Endothelial cell of umbilical vein (primary cell): ENCODE results near the gene RBKS. TPM values are rescaled to one million over a fixed set of nuclear protein-coding genes. Genes with fewer than 3 reads are reported as not detected.

Experiments used
- BruUV-seq: library from RNA; stranded (reverse); fragments of 400-500 nt; replicated peaks from 2 replicates; lab custom pipeline; 2021; lab: Mats Ljungman, UMichigan
- CTCF ChIA-PET: fragments of 300-600, 350-600 bp; sonication (Branson Sonifier 250); formaldehyde crosslinking; loops from one replicate; lab custom pipeline; 2021; ENCODE audit warnings: antibody characterized with exemption, inconsistent platforms; lab: Charles Lee
- POLR2A ChIA-PET: fragments of 300-600, 350-600 bp; sonication (Branson Sonifier 250); formaldehyde crosslinking; loops from one replicate; lab custom pipeline; 2021; ENCODE audit warnings: antibody characterized with exemption, inconsistent platforms; lab: Charles Lee
- DNase-seq: peaks from one replicate; pipeline ENCODE4 v3.0.0-alpha.2; 2011; ENCODE audit warnings: low read depth, low spot score
- FAIRE-seq: peaks from 2 replicates; lab custom pipeline; 2011; peaks lifted over from hg19 to GRCh38; lab: Jason Lieb, UNC
- H2AFZ ChIP-seq: 2 replicates; pipeline ENCODE4 v1.6.0; 2012; ENCODE audit warnings: low read depth, low read length, control low read depth, inconsistent platforms
- H3K27ac ChIP-seq: 2 replicates; pipeline ENCODE4 v1.5.1; 2011; ENCODE audit warnings: low read depth, mild to moderate bottlenecking, control low read depth, low read length, moderate library complexity; ENCODE audit not compliant: insufficient read depth
- H3K27me3 ChIP-seq, 2 experiments: 2 replicates each; pipeline versions ENCODE4 v1.6.0 to v1.6.1; 2011; ENCODE audit warnings: low read length in 2 of 2, mixed read lengths in 1 of 2; ENCODE audit not compliant: control insufficient read depth in 2 of 2, insufficient read depth in 2 of 2
- H3K36me3 ChIP-seq, 2 experiments: 2 replicates in 1 of 2; 3 replicates in 1 of 2; pipeline ENCODE4 v1.5.1; 2011; ENCODE audit warnings: low read length in 2 of 2, mild to moderate bottlenecking in 1 of 2, moderate library complexity in 1 of 2; ENCODE audit not compliant: control insufficient read depth in 2 of 2, insufficient read depth in 2 of 2; ENCODE audit errors: extremely low read depth in 1 of 2
- H3K4me1 ChIP-seq: 3 replicates; pipeline ENCODE4 v1.5.1; 2011; ENCODE audit warnings: mild to moderate bottlenecking, low read length; ENCODE audit not compliant: control insufficient read depth, insufficient read depth; ENCODE audit errors: extremely low read depth
- H3K4me2 ChIP-seq: 2 replicates; pipeline ENCODE4 v1.6.1; 2011; ENCODE audit warnings: low read length, control low read depth, mixed read lengths; ENCODE audit not compliant: insufficient read depth
- H3K4me3 ChIP-seq, 3 experiments: fragments of 200-600 bp in 1 of 3; sonication (generic), shearing (Covaris generic) in 1 of 3; replicated peaks in 1 of 3; 2 replicates each; pipeline ENCODE4 v1.5.1; 2011 to 2016; ENCODE audit warnings: control low read depth in 3 of 3, low read length in 3 of 3, mild to moderate bottlenecking in 2 of 3, inconsistent platforms in 1 of 3, low read depth in 1 of 3, moderate library complexity in 1 of 3; ENCODE audit not compliant: insufficient read depth in 1 of 3
- H3K79me2 ChIP-seq: 2 replicates; pipeline ENCODE4 v1.6.0; 2012; ENCODE audit warnings: low read length, inconsistent platforms; ENCODE audit not compliant: control insufficient read depth, insufficient read depth
- H3K9ac ChIP-seq: replicated peaks from 2 replicates; pipeline ENCODE3; 2011; ENCODE audit warnings: low read length, control low read depth; ENCODE audit not compliant: insufficient read depth; ENCODE audit errors: extremely low read depth
- H3K9me1 ChIP-seq: replicated peaks from 3 replicates; pipeline ENCODE4 v1.6.0; 2011; ENCODE audit warnings: mild to moderate bottlenecking, low read length; ENCODE audit not compliant: control insufficient read depth, insufficient read depth; ENCODE audit errors: extremely low read depth
- H3K9me3 ChIP-seq: replicated peaks from 2 replicates; pipeline ENCODE4 v1.5.1; 2012; ENCODE audit warnings: low read length, inconsistent platforms; ENCODE audit not compliant: control insufficient read depth, insufficient read depth
- H4K20me1 ChIP-seq: replicated peaks from 2 replicates; pipeline ENCODE3; 2011; ENCODE audit warnings: mild to moderate bottlenecking, low read length; ENCODE audit not compliant: control insufficient read depth, insufficient read depth; ENCODE audit errors: extremely low read depth
- EZH2 ChIP-seq: IDR thresholded peaks from 2 replicates; pipeline ENCODE4 v1.6.1; 2012; ENCODE audit warnings: borderline replicate concordance, low read depth, mild to moderate bottlenecking, moderate library complexity, low read length, inconsistent platforms; ENCODE audit not compliant: severe bottlenecking
- FOS ChIP-seq: IDR thresholded peaks from 2 replicates; pipeline ENCODE4 v1.6.1; 2011; ENCODE audit warnings: mild to moderate bottlenecking, low read length, moderate library complexity, borderline replicate concordance; ENCODE audit not compliant: insufficient read depth
- GATA2 ChIP-seq: IDR thresholded peaks from 2 replicates; pipeline ENCODE4 v1.7.0; 2011; ENCODE audit warnings: low read depth, mild to moderate bottlenecking, moderate library complexity, mixed read lengths, low read length; ENCODE audit not compliant: insufficient read length, insufficient read depth
- JUN ChIP-seq: IDR thresholded peaks from 2 replicates; pipeline ENCODE4 v1.6.1; 2011; ENCODE audit warnings: borderline replicate concordance, low read depth; ENCODE audit not compliant: insufficient read length, insufficient read depth
- MYC ChIP-seq: IDR thresholded peaks from one replicate; pipeline ENCODE4 v1.6.1; 2011; ENCODE audit warnings: mild to moderate bottlenecking, low read depth, low read length
- POLR2A ChIP-seq: IDR thresholded peaks from 2 replicates; pipeline ENCODE4 v1.6.1; 2012; ENCODE audit warnings: low read depth, mild to moderate bottlenecking, control low read depth, low read length
- POLR2AphosphoS5 ChIP-seq: IDR thresholded peaks from 2 replicates; pipeline ENCODE4 v1.6.1; 2012; ENCODE audit warnings: low read depth, mild to moderate bottlenecking, control low read depth, low read length, moderate library complexity; ENCODE audit not compliant: insufficient read depth
- dilution Hi-C: fragments of 300-500 bp; cut with MboI; formaldehyde crosslinking; loops from one replicate; pipeline ENCODE4 v1.15.0; 2019; ENCODE audit warnings: low sequenced_read_pairs; ENCODE audit not compliant: extremely low pct_ligation_motif_present
- intact Hi-C: fragments of 100-400 bp; cut with micrococcal nuclease; formaldehyde crosslinking; loops from one replicate; pipeline ENCODE4 v1.10.0; 2022
- polyA plus RNA-seq, 4 experiments: library from polyadenylated mRNA; depleted of rRNA in 3 of 4; stranded (reverse) in 3 of 4; unstranded in 1 of 4; fragments of >200 nt; gene quantifications; 2 replicates each; pipeline versions ENCODE4 v1.2.1 to v1.2.3, GENCODE V29; 2011 to 2012; ENCODE audit warnings: missing spikeins in 1 of 4
- total RNA-seq: library from RNA; stranded (reverse); gene quantifications from 2 replicates; pipeline ENCODE4 v1.2.3, GENCODE V29; 2021
- TF ChIP-seq, protein P1 (sequence below): IDR thresholded peaks from 2 replicates; pipeline ENCODE4 v1.6.1; 2011; ENCODE audit not compliant: insufficient read depth, insufficient read length
- TF ChIP-seq, protein P2 (sequence below), 2 donors: IDR thresholded peaks; 1 replicate in 1 of 2; 2 replicates in 1 of 2; pipeline ENCODE4 v1.5.1; 2011; ENCODE audit warnings: low read length in 2 of 2, mild to moderate bottlenecking in 2 of 2, moderate library complexity in 2 of 2, control low read depth in 1 of 2, inconsistent platforms in 1 of 2, low read depth in 1 of 2; ENCODE audit not compliant: insufficient read depth in 1 of 2; ENCODE audit errors: extremely low read depth in 1 of 2

The RBKS gene
- total and polyA plus RNA-seq, 2 donors (not counting 3 experiments of a cell fraction or from before 2014, with no cell fraction given), result 0.64 to 1.8 TPM

DNA sequence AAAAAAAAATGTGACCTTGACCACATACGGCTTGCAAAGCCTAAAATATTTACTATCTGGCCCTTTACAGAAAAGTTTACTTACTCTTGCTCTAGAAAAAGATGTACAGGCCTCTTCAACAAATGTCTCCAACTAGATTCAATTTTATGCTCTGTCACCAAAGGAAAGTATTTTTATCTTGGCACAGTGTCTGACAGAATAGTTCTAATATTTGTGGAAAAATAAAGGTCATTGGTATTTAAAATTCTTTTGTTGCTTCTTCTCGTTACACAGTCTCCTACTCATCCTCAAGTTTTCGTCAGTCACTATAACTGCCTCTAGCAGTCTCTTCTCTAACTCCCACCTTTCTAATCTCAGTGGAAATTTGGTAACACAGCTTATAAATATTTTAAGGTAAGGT is 1.4 kb downstream of the RBKS start:
- CTCF ChIA-PET, result no interaction called here
- FAIRE-seq, result no peak
- no peaks in the 10 kb centered on the region for H4K20me1 ChIP-seq
- H3K9ac ChIP-seq, result no peak overlapping the region
- POLR2A ChIA-PET, result no interaction called here
- no peak overlapping the region for H3K27ac ChIP-seq
- intact Hi-C loops, result no loop called here
- H3K9me1 ChIP-seq, result no peaks in the 10 kb centered on the region
- no peak overlapping the region for H3K4me2 ChIP-seq
- TF ChIP-seq JUN, result no peak
- no peak for TF ChIP-seq MYC
- TF ChIP-seq EZH2, result no peak
- TF ChIP-seq, protein P1, sequence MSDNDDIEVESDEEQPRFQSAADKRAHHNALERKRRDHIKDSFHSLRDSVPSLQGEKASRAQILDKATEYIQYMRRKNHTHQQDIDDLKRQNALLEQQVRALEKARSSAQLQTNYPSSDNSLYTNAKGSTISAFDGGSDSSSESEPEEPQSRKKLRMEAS, result no peak
- TF ChIP-seq POLR2A, result no peak
- TF ChIP-seq, protein P2, sequence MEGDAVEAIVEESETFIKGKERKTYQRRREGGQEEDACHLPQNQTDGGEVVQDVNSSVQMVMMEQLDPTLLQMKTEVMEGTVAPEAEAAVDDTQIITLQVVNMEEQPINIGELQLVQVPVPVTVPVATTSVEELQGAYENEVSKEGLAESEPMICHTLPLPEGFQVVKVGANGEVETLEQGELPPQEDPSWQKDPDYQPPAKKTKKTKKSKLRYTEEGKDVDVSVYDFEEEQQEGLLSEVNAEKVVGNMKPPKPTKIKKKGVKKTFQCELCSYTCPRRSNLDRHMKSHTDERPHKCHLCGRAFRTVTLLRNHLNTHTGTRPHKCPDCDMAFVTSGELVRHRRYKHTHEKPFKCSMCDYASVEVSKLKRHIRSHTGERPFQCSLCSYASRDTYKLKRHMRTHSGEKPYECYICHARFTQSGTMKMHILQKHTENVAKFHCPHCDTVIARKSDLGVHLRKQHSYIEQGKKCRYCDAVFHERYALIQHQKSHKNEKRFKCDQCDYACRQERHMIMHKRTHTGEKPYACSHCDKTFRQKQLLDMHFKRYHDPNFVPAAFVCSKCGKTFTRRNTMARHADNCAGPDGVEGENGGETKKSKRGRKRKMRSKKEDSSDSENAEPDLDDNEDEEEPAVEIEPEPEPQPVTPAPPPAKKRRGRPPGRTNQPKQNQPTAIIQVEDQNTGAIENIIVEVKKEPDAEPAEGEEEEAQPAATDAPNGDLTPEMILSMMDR (IDR thresholded peaks at IDR 0.05; ENCODE audit: extremely low read depth in 1 of 2, insufficient read depth in 1 of 2, low read depth in 1 of 2, low read length in 2 of 2), result no peak
- no peak for TF ChIP-seq GATA2
- TF ChIP-seq FOS, result no peak
- no peak for TF ChIP-seq POLR2AphosphoS5
- no peaks in the 10 kb centered on the region for H3K79me2 ChIP-seq
- no TSS peak for BruUV-seq
- peaks cover 29% of the 10 kb centered on the region for H3K4me1 ChIP-seq
- no peak for DNase-seq
- no peak overlapping the region for H3K4me3 ChIP-seq
- no peaks in the 10 kb centered on the region for H3K27me3 ChIP-seq
- no peak overlapping the region for H2AFZ ChIP-seq
- dilution Hi-C loops, result no loop called here
- H3K9me3 ChIP-seq, result no peaks in the 10 kb centered on the region
- H3K36me3 ChIP-seq, result no peaks in the 10 kb centered on the region
